ENCODE measurements around the gene SLC24A5. TPM values are rescaled to one million over a fixed set of nuclear protein-coding genes. Genes with fewer than 3 reads are reported as not detected.
A peak's percentile ranks its signal among the peaks of the same experiment; 100 is the strongest.

Gene SLC24A5
- total and polyA plus RNA-seq, 8 donors = 0.13 TPM; not detected in 7

DNA sequence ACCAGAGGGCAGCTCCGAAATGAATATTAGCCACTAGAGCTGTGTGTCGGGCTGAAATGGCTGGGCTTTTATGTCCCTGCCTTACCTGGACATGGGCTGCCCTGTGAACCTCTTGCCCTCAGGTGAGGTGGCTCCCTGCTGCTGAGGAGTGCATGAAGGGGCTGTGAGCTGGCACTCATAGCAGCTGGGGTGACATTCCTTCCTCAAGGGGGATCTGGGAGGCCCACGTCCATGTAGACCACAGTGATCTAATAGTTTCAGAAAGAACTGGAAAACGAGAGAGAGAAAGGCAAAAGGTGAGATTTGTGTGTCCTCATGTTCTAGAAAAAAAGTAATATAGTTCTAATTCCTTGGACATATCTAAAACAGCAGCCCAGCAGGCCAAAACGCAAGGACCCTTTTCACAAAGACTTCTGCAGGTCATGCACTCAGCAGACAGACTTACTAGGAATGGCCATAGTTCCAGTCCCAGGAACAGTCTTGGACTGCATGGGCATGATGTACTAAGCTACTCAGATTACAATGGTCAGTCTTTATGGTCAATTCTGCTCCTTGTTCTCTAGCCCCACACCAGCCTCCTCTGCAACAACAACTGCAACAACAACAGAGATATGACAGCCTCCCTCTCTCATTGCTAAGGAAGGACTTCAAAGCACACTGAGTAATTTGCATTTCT is 10.8 kb upstream of the SLC24A5 start:
- TF ChIP-seq, protein P1, sequence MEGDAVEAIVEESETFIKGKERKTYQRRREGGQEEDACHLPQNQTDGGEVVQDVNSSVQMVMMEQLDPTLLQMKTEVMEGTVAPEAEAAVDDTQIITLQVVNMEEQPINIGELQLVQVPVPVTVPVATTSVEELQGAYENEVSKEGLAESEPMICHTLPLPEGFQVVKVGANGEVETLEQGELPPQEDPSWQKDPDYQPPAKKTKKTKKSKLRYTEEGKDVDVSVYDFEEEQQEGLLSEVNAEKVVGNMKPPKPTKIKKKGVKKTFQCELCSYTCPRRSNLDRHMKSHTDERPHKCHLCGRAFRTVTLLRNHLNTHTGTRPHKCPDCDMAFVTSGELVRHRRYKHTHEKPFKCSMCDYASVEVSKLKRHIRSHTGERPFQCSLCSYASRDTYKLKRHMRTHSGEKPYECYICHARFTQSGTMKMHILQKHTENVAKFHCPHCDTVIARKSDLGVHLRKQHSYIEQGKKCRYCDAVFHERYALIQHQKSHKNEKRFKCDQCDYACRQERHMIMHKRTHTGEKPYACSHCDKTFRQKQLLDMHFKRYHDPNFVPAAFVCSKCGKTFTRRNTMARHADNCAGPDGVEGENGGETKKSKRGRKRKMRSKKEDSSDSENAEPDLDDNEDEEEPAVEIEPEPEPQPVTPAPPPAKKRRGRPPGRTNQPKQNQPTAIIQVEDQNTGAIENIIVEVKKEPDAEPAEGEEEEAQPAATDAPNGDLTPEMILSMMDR (IDR thresholded peaks at IDR 0.05) = no peak
- no peak for TF ChIP-seq POLR2AphosphoS5 (IDR thresholded peaks at IDR 0.05)
- no peak for TF ChIP-seq EP300 (IDR thresholded peaks at IDR 0.05)
- TF ChIP-seq POLR2A (IDR thresholded peaks at IDR 0.05) = no peak
- 73 to 84% (median 79%) methylated on average over 5 of the region's 5 CpGs for WGBS, 5 donors
- intact Hi-C loops (cut with DNase I; ENCODE audit: low total_unique reads) = no loop called here

DNA sequence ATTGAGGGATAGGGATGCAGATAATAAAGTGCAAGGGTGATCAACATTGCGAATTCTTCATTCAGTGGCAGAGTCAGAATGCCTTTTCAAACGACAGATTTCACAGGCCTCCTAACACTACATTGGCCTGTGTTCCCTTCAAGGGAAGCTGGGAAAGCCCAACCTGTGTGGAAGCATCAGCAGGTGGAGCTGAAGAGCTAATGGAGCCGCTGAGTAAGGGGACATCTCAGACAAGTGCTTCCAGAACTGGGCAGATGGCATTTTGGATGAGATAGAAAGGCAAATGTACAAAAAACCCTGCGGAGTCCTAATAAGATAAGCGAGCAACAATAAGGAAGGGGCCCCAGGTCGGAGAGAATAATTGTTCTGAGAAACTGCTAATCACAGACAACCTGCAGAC is 8.5 kb upstream of the SLC24A5 start:
- peak in 1 of 2 donors; percentile 60 for DNase-seq
- peaks cover 0 to 4% (median 0%) of the 10 kb centered on the region in 4 donors for H3K4me1 ChIP-seq

More for the DNA sequence above, 10.8 kb upstream of the SLC24A5 start:
- no peak for DNase-seq
- Histone ChIP-seq H3K9me3 (no peaks in the 10 kb centered on the region), H3K27ac (no peak overlapping the region), H3K36me3 (no peaks in the 10 kb centered on the region), H3K27me3 (no peaks in the 10 kb centered on the region), H3K4me3 (no peak overlapping the region), H3K4me1 (peaks cover 0 to 4% (median 0%) of the 10 kb centered on the region in 4 donors)

DNA sequence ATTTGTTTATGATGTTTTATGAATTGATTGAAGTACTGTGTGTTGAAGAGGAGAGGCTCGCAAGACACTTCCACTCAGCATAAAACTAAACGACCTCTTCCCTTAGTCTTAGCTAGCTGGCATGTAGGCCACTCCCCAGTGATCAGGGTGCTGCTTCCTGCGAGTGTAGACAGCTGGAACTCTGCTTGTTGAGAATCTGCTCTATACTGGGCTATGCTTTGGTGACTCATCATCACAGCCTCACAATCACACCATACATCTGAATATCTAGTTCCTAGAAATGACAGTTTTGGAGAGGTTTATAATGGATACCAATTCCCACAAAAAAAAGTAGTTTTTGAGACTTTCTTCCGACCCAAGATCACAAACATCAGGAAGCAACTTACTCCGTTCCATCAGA is 1.5 kb upstream of the SLC24A5 start:
- no peaks in the 10 kb centered on the region for H3K27me3 ChIP-seq
- H3K4me3 ChIP-seq = no peak overlapping the region
- intact Hi-C loops (cut with DNase I; ENCODE audit: low total_unique reads) = no loop called here
- peaks cover 0 to 7% (median 0%) of the 10 kb centered on the region in 4 donors for H3K4me1 ChIP-seq
- H3K27ac ChIP-seq = no peak overlapping the region
- TF ChIP-seq POLR2AphosphoS5 (IDR thresholded peaks at IDR 0.05) (no peak), POLR2A (IDR thresholded peaks at IDR 0.05) (no peak), EP300 (IDR thresholded peaks at IDR 0.05) (no peak)
- TF ChIP-seq, protein P1 (IDR thresholded peaks at IDR 0.05) = no peak
- H3K9me3 ChIP-seq = no peaks in the 10 kb centered on the region
- no peak for DNase-seq
- H3K36me3 ChIP-seq = no peaks in the 10 kb centered on the region
- WGBS, 5 donors = 62 to 67% (median 64%) methylated on average over 5 of the region's 5 CpGs

More for the DNA sequence above, 8.5 kb upstream of the SLC24A5 start:
- Histone ChIP-seq H3K27me3 (no peaks in the 10 kb centered on the region), H3K36me3 (no peaks in the 10 kb centered on the region), H3K4me3 (no peak overlapping the region), H3K27ac (no peak overlapping the region), H3K9me3 (no peaks in the 10 kb centered on the region)
- WGBS, 5 donors = 25 to 37% (median 30%) methylated on average over 6 of the region's 6 CpGs
- intact Hi-C loops (cut with DNase I; ENCODE audit: low total_unique reads) = no loop called here
- no peak for TF ChIP-seq EP300 (IDR thresholded peaks at IDR 0.05)
- TF ChIP-seq, protein P1 (IDR thresholded peaks at IDR 0.05) = peak in 1 of 7 experiments; percentile 5

DNA sequence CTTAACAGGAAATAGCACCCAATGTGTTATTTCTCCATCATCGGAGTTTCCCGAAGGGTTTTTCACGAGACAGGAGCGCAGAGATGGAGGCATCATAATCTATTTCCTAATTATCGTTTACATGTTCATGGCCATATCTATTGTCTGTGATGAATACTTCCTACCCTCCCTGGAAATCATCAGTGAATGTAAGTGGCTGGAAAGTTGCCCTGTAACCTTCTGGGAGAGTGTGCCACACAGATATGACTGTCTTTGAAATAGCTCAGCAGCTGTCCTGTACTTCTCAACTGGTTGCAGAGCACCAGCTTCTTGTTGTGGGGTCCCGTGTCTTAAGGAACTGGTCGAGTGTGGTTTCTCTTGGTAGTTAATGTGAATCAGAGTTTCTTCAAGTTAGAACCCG is 1.1 kb downstream of the SLC24A5 start:
- TF ChIP-seq EP300 (IDR thresholded peaks at IDR 0.05) = no peak
- no peak for TF ChIP-seq POLR2A (IDR thresholded peaks at IDR 0.05)
- TF ChIP-seq POLR2AphosphoS5 (IDR thresholded peaks at IDR 0.05) = no peak
- TF ChIP-seq, protein P1 (IDR thresholded peaks at IDR 0.05) = no peak
- intact Hi-C loops (cut with DNase I; ENCODE audit: low total_unique reads) = no loop called here
- no peak overlapping the region for H3K4me3 ChIP-seq
- no peaks in the 10 kb centered on the region for H3K27me3 ChIP-seq
- H3K4me1 ChIP-seq = peaks cover 0 to 7% (median 0%) of the 10 kb centered on the region in 4 donors
- H3K27ac ChIP-seq = no peak overlapping the region
- no peaks in the 10 kb centered on the region for H3K9me3 ChIP-seq
- H3K36me3 ChIP-seq = no peaks in the 10 kb centered on the region
- DNase-seq = no peak
- 81 to 88% (median 86%) methylated on average over 8 of the region's 8 CpGs for WGBS, 5 donors
